Peyer's patch (tissue), 4 donors: Measurements from ENCODE around the gene GZMH. TPM values are rescaled to one million over a fixed set of nuclear protein-coding genes. Genes with fewer than 3 reads are reported as not detected.
A peak's percentile ranks its signal among the peaks of the same experiment; 100 is the strongest.

ENCODE experiments used
- DNase-seq, 3 donors: peaks; one replicate each; pipeline ENCODE4 v3.0.0-alpha.2; 2017 to 2019
- H3K27ac ChIP-seq, 4 donors: fragments of 200-600 bp; sonication (generic); one replicate each; pipeline ENCODE4 v1.5.1; 2016 to 2019
- H3K27me3 ChIP-seq, 2 donors: fragments of 200-600 bp; sonication (generic); one replicate each; pipeline ENCODE4 v1.5.1; 2019
- H3K36me3 ChIP-seq, 3 donors: fragments of 200-600 bp; sonication (generic); one replicate each; pipeline ENCODE4 v1.5.1; 2016 to 2019
- H3K4me1 ChIP-seq, 4 donors: fragments of 200-600 bp; sonication (generic); one replicate each; pipeline ENCODE4 v1.5.1; 2016 to 2019
- H3K4me3 ChIP-seq, 4 donors: fragments of 200-600 bp; sonication (generic); 1 replicate in 3 of 4; 2 replicates in 1 of 4; pipeline ENCODE4 v1.5.1; 2016 to 2019; ENCODE audit warnings: mild to moderate bottlenecking in 1 of 4
- H3K9me3 ChIP-seq, 4 donors: fragments of 200-600 bp; sonication (generic); one replicate each; pipeline ENCODE4 v1.5.1; 2016 to 2019; ENCODE audit warnings: mild to moderate bottlenecking in 1 of 4
- POLR2A ChIP-seq, 2 donors: fragments of 450-650 bp; IDR thresholded peaks; one replicate each; pipeline ENCODE4 v1.5.1; 2017; ENCODE audit warnings: antibody characterized with exemption in 2 of 2, mild to moderate bottlenecking in 2 of 2, moderate library complexity in 2 of 2
- total RNA-seq, 4 donors: library from RNA; depleted of rRNA; stranded (reverse); fragments of >200 nt; gene quantifications; one replicate each; pipeline ENCODE4 v1.1.0, GENCODE V29; 2016
- TF ChIP-seq, protein P1 (sequence below), 6 experiments: fragments of 450-650 bp in 4 of 6; fragments of 200-600 bp in 2 of 6; sonication (generic) in 1 of 6; IDR thresholded peaks; one replicate each; pipeline ENCODE4 v1.5.1; 2017 to 2019; ENCODE audit warnings: antibody characterized with exemption in 6 of 6, mild to moderate bottlenecking in 3 of 6, moderate library complexity in 1 of 6

GZMH gene
- total RNA-seq, 4 donors from 2014 or later: 1.2 TPM; not detected in 3

DNA sequence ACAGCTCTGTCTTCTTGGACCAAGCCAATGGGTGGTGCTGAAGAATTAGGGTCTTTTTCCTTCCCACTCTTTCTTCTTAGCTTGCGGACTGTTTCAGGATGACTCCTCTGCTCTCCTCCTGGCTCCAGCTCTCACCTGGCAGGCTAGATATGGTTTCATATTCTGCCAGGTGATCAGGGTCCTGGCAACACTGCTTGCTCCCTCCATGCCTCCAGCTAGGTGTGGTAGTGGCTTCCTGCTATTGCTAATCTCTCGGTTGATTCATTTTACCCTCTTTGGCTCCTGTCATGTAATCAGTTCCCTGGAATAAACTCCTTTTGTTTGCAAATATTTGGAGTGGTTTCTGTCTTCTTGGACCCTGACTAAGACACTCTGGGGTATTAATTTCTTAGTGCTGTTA, 4.3 kb upstream of the GZMH start:
- Histone ChIP-seq H3K4me1 (no peaks in the 10 kb centered on the region), H3K27me3 (no peaks in the 10 kb centered on the region), H3K4me3 (no peak overlapping the region), H3K27ac (no peak overlapping the region), H3K9me3 (no peaks in the 10 kb centered on the region), H3K36me3 (no peaks in the 10 kb centered on the region)
- TF ChIP-seq, protein P1, sequence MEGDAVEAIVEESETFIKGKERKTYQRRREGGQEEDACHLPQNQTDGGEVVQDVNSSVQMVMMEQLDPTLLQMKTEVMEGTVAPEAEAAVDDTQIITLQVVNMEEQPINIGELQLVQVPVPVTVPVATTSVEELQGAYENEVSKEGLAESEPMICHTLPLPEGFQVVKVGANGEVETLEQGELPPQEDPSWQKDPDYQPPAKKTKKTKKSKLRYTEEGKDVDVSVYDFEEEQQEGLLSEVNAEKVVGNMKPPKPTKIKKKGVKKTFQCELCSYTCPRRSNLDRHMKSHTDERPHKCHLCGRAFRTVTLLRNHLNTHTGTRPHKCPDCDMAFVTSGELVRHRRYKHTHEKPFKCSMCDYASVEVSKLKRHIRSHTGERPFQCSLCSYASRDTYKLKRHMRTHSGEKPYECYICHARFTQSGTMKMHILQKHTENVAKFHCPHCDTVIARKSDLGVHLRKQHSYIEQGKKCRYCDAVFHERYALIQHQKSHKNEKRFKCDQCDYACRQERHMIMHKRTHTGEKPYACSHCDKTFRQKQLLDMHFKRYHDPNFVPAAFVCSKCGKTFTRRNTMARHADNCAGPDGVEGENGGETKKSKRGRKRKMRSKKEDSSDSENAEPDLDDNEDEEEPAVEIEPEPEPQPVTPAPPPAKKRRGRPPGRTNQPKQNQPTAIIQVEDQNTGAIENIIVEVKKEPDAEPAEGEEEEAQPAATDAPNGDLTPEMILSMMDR (IDR thresholded peaks at IDR 0.05): no peak
- TF ChIP-seq POLR2A (IDR thresholded peaks at IDR 0.05): no peak
- DNase-seq: no peak

DNA sequence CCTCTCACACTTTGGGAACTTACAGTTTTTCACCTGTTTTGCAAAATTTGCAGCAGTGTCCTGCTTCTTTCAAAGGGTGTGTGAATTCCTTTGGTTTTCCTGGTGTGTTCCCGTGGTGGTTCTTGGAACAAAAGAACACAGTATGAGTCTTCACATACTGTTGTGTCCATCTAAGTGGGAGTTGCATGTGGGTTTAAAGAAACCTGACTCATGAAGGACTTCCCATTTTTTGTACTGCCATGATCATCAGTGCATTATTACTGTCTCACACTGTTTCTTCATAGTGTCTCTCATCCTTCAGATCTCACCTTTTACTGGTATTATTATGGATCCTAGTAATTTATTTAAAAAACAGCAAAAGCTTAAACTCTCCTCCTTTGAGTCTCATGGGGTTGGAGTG, 3.8 kb upstream of the GZMH start:
- no peak overlapping the region for H3K27ac ChIP-seq
- H3K27me3 ChIP-seq: no peaks in the 10 kb centered on the region
- no peaks in the 10 kb centered on the region for H3K4me1 ChIP-seq
- no peak overlapping the region for H3K4me3 ChIP-seq
- no peaks in the 10 kb centered on the region for H3K36me3 ChIP-seq
- no peak for DNase-seq
- TF ChIP-seq, protein P1 (IDR thresholded peaks at IDR 0.05): no peak
- no peak for TF ChIP-seq POLR2A (IDR thresholded peaks at IDR 0.05)
- no peaks in the 10 kb centered on the region for H3K9me3 ChIP-seq

DNA sequence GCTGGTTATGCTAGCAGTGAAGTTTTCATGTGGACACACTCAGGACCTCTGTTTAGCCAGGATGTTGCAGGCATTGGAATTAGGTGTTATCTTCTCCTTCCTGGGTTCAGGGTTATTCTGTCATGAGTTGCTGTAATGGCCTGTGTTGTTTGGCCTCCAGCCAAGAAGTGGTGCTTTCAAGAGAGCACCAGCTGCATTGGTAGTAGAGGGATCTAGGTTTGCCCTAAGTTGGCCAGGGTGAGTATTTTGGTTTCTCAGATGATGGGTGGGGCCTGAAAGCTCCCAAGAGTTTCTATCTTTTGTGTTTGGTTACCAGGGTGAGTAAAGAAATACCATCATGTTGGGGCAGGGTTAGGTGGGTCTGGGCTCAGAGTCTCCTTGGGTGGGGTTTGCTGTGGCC, 2.7 kb upstream of the GZMH start:
- no peaks in the 10 kb centered on the region for H3K36me3 ChIP-seq
- H3K4me3 ChIP-seq: no peak overlapping the region
- no peaks in the 10 kb centered on the region for H3K27me3 ChIP-seq
- no peaks in the 10 kb centered on the region for H3K4me1 ChIP-seq
- DNase-seq: no peak
- no peak overlapping the region for H3K27ac ChIP-seq
- no peak for TF ChIP-seq POLR2A (IDR thresholded peaks at IDR 0.05)
- TF ChIP-seq, protein P1 (IDR thresholded peaks at IDR 0.05): no peak
- H3K9me3 ChIP-seq: no peaks in the 10 kb centered on the region

DNA sequence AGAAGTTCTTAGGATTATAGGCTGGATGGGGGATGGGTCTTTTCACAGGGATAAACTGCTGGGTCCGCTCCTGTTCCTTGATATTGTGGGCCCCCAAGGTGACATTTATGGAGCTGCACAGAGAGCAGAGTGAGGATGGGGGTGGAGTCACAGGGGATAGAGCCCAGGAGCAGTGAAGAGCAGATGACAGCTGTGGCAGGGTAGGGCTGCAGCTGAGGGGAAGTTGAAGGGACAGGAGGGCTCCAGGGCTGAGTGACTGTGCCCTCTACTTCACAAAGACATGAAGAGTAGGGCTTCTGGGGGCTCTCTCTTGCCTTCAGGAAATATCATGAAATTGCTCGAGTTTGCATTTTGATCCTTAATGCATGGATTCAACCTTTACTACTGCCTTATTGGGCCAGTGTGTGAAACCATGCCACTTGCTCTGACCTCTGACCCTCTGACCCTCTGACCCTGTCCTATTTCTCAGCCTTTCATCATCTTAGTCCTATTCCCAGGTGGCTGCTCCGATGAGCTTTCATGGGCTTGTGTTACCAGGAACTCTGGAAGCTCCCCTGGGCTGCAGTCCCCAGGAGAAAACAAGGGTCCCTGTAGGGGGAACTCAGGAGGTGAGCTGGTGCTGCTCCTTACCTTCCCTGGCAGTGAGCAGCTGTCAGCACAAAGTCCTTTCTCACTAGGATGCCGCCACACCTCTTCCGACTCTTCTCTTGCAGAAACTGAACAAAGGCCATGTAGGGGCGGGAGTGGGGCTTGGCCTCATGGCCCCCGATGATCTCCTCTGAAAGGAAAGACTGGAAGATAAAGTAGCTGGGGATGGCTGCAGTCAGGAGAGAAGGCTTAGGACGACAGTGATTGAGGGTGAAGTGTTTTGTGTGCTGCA, 1.6 kb downstream of the GZMH start:
- no peak overlapping the region for H3K27ac ChIP-seq
- no peak overlapping the region for H3K4me3 ChIP-seq
- no peaks in the 10 kb centered on the region for H3K4me1 ChIP-seq
- TF ChIP-seq, protein P1 (IDR thresholded peaks at IDR 0.05): no peak
- no peak for TF ChIP-seq POLR2A (IDR thresholded peaks at IDR 0.05)
- no peaks in the 10 kb centered on the region for H3K36me3 ChIP-seq
- H3K9me3 ChIP-seq: no peaks in the 10 kb centered on the region
- H3K27me3 ChIP-seq: no peaks in the 10 kb centered on the region
- peak in 1 of 3 donors; percentile 36 for DNase-seq

DNA sequence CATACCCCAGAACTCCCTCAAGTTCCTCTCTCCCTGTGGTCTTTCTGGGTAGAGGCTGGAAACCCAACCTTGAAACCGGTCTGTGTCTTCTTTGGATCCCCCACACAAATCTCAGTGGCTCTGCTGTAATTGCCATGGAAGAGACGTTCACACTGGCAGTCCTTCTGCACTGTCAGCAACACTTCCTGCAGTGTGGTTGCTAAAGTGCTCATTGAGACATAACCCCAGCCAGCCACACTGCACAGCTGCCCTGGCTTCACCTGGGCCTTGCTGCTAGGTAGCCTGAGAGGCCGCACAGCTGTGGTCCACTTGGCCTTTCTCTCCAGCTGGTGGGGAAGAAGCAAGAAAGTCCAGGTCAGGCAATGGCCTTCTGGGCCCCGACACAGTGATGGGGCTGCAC, 2.4 kb downstream of the GZMH start:
- no peaks in the 10 kb centered on the region for H3K4me1 ChIP-seq
- no peaks in the 10 kb centered on the region for H3K36me3 ChIP-seq
- DNase-seq: peak in 2 of 3 donors; percentile 52 to 66
- H3K4me3 ChIP-seq: no peak overlapping the region
- H3K27me3 ChIP-seq: no peaks in the 10 kb centered on the region
- TF ChIP-seq POLR2A (IDR thresholded peaks at IDR 0.05): no peak
- TF ChIP-seq, protein P1 (IDR thresholded peaks at IDR 0.05): no peak
- no peaks in the 10 kb centered on the region for H3K9me3 ChIP-seq
- H3K27ac ChIP-seq: peak overlapping the region in 1 of 4 donors; percentile 29
